ENCODE data around the gene PAX9.
"Not testable (repeated sequence)": the region's sequence is repeated elsewhere in the genome, so short reads cannot be mapped to it uniquely, and the experiment has no call there.

Gene PAX9

DNA sequence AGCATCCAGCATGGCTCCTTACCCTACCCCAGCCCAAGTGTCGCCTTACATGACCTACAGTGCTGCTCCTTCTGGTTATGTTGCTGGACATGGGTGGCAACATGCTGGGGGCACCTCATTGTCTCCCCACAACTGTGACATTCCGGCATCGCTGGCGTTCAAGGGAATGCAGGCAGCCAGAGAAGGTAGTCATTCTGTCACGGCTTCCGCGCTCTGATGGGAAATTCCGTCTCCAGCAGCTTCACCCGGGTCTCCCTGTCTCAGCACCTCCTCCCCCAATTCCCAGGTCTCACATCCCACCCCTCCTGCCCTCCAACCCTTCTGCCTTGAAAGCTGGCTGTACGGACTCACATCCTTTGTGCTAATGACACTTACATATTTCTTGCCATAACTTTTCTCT, 14.6 kb downstream of the PAX9 start:
- DNase-seq: no peak

DNA sequence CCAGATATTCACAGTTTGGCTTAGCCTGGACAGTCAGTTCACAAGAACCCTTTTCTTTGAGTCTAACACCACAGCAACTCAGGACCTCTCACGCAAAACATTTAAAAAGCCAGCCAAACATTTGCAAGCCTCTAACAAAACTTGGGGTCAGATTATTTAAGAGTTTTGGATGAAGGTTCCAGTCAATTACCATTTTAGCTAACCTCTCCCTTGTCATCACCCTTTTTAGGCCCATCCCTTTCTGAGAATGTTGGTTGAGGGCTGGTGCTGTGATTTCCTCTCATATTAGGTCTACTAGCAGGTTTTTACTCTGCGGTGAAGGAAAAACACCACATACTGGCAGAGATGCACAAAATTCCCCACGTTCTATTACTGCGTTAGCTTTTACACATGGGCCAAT, 20.7 kb downstream of the PAX9 start:
- no peak for DNase-seq

DNA sequence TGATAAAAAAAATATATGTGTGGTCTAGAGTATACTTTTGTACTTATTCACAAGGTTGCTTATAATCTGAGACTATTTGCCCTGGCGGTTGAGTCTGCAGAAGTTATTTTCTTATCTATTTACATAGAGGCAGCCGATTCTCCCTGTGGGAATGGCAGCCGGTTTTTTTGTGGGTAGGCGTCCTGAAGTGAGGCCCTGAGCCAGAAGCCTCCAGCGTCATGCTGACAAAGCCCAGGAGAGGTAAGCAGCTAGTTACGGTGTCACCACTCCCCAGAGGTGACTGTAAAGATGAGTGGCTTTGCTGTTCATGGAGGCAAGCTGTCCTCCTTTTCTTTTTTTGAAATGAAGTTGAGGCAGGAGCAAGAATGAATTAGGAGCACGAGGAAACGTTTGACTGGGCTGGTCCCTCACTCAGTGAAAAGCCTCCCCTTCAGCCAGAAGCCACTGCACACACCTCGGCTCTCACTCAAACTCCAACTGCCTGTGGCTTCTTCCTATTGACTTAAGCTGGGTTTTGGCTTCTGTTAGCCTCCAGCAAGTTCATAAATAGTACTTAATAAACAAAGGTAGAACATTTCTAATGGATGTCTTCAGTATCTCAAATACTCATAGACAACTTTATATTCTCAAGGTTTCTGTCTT, 21.5 kb downstream of the PAX9 start:
- DNase-seq: no peak

DNA sequence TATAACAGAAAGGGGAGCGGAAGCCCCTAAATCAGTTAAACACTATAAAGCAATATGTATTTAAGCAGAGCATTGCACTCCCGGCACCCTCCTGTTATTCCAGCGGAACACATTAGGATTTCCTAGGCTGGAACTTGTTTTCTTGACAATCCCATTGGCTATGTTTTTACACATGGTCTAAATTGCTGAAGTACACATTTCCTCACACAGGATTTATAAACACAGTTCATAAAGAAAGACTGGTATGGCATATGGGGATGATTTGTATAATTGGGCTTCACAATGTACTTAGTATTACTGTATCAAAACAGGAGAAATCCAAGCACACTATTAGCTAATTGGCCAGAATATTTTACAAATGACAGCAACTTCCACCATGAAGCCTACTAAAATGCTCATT, 23.3 kb downstream of the PAX9 start:
- DNase-seq: no peak

DNA sequence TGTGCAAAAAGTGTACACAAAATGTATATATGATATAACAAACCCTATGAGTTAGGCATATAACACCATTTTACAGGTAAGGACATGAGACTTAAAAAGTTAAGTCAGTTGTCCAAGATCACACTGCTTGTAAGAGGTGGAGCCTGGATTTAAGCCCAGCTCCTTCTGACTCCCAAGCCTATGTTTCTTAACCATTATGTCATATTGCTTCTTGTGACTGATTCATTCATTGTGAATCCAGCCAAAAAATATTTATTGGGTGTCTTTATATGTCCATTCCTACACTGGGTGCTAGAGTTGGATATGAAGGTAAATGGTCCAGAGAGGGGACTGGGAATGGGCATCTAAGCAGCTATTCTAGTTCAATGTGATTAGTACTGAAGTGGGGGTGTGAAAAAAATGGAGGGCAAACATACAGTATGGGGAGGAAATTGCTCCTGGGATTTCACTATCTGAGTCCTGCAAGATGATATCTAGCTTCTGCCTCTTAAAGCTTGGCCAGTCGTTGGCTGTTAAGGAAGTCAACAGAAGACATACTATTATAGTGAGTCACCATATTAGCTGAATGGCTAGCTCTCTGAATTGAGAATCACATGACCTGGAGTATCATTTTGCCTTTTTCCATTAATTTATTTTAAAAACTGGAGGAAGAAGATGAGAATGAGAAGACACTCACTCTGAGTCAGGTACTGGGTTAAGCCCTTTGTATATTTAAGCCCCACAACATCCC, 28.8 kb downstream of the PAX9 start:
- DNase-seq: no peak

DNA sequence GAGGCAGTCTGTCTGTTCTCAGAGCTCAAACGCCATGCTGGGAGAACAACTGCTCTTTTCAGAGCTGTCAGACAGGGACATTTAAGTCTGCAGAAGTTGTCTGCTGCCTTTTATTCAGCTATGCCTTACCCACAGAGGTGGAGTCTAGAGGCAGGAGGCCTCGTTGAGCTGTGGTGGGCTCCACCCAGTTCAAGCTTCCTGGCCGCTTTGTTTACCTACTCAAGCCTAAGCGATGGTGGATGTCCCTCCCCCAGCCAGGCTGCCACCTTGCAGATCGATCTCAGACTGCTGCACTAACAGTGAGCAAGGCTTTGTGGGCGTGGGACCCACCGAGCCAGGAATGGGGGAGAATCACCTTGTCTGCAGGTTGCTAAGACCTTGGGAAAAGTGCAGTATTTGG, 37.8 kb downstream of the PAX9 start:
- DNase-seq: not testable (repeated sequence)

DNA sequence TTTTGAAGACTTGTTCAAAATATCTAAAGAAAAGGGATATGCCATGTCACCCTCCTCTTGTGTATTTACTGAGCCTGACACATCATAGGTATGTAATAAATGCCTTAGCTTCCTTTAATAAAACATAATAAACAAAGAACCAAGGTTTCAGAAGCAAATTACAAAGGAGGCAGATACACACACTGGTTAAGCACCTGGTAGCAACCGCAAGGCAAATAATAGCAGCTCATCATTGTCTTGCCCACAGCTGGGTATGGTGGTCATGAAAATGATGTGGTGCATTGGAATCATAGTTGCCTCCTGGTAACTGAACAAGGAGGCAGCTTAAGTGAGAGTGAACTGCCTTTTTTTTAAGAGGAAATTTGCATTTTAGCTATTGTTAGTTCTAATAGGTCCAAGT, 39.0 kb downstream of the PAX9 start:
- no peak for DNase-seq

DNA sequence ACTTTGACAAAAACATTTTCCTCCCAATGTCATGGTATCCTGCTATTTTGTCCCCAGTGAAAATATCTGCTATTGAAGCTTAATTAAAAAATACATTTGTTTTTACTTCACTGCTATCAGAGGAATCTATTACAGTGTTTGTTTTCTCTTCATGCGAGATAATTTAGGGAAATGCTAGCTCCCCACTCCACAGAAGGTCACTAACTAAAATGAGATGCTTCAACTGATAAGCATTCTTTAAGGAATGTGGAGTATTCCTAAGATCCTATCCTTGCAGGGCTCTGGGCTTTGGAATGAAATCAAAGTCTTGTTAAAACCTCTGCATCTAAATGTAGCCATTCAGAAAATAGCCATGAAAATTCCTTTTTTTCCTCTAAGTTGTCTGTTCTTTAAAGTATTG, 39.5 kb downstream of the PAX9 start:
- DNase-seq: no peak

DNA sequence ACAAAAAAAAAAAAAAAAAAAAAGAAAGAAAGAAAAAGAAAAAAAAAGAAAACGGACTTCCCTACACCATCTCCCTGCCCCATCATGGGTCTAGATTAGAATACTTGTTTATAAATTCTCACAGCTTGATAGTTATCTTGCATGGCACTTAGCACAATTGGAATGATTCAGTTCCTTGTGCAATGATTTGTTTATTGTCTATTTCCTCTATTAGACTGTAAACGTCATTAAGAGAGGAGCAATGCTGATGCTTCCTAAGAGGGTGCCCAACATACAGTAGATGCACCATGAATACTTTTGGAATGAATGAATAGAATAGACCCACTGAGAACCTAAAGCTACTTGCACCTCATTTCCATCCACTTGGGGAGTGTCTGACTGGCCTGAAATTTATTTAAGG, 40.8 kb downstream of the PAX9 start:
- no peak for DNase-seq

DNA sequence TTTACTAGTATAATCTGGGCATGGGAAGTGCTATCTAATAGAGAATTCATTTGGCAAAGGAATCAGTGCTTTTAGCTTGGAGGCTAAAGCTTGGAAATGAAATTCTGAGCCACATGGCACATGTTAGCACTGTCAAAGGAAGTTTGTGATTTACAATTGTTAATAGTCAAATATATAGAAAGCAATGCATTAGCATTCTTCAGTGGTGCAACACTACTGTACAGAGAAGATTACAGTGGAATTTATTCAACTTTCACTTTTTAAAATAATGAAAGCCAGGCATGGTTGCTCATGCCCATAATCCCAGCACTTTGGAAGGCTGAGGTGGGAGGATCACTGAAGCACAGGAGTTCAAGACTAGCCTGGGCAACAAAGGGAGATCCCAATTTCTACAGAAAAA, 45.9 kb downstream of the PAX9 start:
- DNase-seq: no peak

DNA sequence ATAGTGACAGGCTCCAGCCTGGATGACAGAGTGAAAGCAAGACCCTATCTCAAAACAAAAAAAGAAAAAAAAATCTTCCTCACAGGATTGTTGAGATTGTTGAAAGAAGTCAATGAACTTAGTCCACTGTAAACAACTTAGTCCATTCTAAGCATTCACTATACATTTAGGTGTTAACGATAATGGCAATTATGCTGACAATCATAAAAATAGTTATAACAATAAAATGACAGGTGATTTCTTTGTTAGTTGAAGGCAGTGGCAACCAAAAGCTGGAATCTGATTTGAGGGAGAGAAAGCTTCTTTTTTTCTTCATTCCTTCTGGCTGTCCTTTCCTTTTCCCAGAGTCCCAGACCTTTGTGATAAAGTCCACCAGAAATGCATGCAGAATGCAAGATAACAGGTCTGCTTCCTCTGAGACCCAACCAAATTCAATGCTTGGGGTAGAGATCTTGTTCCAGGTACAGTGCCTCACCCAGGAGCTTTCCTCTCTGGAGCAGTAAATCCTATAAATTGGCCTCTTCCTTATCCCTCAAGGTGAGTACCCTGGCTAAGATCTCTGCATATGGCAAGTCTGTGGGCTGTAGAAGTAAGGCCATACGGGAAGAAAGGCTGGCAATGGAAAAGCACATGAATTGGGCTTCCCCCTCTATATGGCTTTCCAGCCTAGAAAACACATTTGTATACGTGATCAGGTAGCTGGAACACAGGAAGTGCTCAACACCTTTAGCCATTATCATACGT, 52.5 kb downstream of the PAX9 start:
- DNase-seq: no peak

DNA sequence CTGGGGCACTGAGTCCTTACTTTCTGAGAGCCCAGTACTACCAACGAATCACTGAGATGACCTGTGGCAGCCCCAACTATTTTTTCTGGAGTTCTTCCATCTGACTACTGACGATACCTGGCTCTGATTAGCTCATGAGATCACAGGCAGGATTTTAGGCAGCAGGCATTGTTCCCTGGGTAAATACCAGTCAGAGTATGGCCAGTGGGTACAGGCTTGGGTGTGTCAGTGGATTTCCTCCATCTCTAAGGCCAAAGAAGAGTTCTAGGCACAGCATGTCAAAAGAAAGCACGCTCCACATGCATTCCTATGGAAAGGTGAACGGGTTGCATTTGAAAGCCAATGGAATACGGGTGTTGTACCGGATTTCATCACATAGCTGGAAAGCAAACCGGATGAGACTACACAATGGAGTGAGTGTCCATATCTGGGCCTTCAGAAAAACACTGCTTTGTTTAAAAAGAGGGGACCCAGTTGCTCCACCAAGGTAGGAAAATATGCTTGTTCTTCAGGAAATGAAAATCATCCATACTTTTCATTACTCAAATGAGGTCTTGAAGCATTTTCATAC, 55.0 kb downstream of the PAX9 start:
- no peak for DNase-seq

DNA sequence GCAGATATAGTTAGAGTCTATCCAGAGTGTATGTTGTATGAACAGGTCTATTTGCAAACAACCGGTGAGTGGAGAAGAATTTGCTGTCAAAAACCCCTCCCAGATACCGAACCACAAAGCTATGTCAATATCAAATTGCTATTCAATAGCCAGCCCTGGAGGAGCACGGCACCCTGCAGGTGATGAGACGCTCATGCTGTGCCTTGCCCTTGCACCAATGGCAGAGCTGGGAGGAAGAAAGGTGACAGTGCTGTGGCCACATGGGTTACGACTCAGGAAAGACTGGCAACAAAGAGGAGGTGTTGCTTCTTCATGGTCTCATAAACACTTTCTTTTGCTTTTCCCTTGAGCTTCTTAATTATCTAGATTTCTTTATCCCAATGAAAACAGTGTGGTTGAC, 55.7 kb downstream of the PAX9 start:
- DNase-seq: no peak

DNA sequence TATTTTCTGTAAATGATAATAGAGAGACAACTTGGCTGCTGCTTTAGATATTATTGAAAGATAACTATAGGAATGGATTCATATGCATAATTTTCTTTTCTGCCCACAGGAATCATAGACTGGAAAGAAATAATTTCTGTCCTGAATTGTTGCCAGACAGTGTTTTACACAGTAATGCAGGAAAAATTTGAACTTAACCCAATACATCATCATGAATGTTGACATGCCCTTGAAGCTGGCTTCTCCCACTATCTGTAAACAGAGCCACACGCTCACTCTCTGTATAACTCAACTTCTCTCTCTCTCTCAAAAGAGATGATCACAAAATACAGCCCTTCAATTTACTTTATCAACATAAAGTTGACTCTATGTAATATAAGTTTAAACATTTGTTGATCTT, 56.6 kb downstream of the PAX9 start:
- no peak for DNase-seq

DNA sequence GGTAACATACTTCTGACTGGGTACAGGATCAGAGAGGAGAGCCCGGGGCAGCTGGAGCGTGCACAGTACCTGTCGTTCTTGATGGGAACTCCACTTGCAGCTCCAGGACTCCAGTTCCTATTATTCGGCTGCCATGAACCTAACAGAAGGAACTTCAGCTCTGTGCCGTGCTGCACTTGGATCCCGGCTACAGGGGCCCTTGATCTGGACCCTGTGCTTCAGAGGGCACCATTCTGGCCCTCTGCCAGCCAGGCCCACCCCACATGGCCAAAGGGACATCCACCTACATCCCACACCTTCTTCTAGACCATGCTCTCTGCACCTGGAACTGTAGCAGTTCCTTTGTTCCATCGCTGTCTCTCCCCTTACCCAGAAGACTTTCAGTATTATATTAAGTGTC, 58.2 kb downstream of the PAX9 start:
- DNase-seq: no peak

DNA sequence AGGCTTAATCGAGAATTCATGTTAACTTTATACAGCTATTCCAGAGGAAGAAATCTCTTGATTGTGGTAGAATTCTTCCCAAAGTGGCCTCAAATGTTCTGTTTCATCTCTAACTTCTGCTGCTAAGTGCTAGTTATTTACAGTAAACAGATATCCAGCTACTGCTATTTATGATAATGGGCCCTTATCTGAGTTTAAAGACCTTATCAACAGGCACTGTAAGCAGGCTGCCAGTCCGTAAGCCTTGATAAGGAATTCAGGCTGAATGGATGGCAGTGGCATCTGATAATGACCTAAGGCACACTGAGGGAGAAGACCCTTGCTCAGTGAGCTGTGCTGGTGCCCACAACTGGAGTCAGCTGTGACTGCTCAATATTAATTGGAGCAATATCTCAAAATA, 59.0 kb downstream of the PAX9 start:
- DNase-seq: no peak

DNA sequence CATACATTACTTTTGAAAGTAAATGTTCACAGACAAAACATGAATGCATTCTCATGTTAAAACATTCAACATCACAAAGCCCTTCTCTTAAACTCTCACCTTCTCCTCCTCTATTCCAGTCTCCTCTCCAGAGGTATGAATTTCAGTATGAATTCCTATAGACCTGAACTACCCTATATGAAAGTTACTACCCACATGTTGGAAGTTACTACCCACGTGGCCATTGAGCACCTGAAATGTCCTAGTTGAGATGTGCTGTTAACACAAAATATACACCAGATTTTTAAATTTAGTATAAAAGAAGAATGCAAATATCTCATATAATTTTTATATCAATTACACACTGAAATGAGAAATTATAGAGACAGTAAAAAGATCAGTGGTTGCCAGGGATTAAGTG, 60.2 kb downstream of the PAX9 start:
- no peak for DNase-seq

DNA sequence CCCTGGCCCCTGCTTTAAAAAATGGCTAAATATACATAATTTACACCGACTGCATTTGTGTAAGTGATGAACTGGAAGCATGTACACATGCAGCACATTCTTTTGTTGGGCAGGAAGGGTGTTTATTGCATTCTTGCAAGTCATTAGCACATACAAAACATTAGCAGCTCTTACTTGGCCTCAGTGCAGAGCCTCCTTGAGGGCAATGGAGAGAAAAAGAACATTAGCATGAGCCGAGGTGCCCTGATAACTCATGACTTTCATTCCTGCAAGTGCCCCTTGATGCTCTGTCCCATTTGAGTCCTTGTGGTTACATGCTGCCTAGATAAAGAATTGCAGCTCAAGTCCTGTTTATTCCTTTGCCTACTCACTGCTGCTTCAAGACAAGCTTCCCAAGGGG, 61.9 kb downstream of the PAX9 start:
- DNase-seq: no peak

DNA sequence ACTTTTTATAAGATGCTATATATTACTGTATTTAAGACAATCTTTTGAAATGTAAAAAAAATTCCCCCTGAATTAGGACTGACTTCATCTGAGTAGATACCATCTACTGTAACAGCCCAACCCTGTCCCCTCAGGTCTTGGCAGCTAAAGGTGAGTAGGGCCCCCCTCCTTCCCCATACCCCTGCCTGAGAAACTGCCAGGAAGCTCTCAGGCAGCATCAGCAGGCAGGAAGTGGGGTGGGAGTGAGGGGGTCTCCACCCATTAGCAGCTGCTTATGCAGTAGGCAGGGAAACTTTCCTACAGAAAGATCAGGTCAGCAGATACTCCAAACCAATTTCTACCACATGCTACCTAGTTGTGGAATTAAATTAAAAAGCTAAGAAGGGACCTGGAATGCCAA, 62.5 kb downstream of the PAX9 start:
- no peak for DNase-seq

DNA sequence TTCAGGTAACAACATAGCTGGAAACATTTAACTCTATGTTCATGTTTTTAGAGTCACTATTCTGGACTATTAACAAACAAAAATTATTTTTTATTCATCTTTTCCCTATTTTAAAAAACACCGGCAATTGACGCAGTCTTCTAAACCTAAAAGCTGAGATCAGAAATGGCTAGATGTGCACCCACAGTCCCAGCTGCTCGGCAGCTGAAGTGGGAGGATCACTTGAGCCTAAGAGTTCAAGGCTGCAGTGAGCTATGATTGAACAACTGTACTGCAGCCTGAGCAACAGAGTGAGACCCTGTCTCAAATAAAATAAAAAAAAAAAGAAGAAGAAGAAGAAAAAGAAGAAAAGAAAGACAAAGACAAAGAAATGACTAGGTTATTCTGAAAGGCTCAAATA, 64.5 kb downstream of the PAX9 start:
- DNase-seq: no peak
